MM.1S (cell line): Measurements from ENCODE around the gene HIVEP2.

Experiments used
- EZH2 ChIP-seq: fragments of 300-600 bp; sonication (generic); optimal IDR thresholded peaks from 2 replicates; pipeline ENCODE3; 2017; ENCODE audit warnings: low read depth, mild to moderate bottlenecking, antibody characterized with exemption, low read length, mixed read lengths
- EZH2phosphoT487 ChIP-seq: fragments of 300-600 bp; sonication (generic); IDR thresholded peaks from 2 replicates; pipeline ENCODE4 v1.6.1; 2018; ENCODE audit warnings: antibody characterized with exemption, low read length
- TF ChIP-seq, protein P1 (sequence below): fragments of 300-600 bp; sonication (generic); IDR thresholded peaks from 2 replicates; pipeline ENCODE4 v1.5.1; 2016; ENCODE audit warnings: antibody characterized with exemption, low read length, mixed read lengths

DNA sequence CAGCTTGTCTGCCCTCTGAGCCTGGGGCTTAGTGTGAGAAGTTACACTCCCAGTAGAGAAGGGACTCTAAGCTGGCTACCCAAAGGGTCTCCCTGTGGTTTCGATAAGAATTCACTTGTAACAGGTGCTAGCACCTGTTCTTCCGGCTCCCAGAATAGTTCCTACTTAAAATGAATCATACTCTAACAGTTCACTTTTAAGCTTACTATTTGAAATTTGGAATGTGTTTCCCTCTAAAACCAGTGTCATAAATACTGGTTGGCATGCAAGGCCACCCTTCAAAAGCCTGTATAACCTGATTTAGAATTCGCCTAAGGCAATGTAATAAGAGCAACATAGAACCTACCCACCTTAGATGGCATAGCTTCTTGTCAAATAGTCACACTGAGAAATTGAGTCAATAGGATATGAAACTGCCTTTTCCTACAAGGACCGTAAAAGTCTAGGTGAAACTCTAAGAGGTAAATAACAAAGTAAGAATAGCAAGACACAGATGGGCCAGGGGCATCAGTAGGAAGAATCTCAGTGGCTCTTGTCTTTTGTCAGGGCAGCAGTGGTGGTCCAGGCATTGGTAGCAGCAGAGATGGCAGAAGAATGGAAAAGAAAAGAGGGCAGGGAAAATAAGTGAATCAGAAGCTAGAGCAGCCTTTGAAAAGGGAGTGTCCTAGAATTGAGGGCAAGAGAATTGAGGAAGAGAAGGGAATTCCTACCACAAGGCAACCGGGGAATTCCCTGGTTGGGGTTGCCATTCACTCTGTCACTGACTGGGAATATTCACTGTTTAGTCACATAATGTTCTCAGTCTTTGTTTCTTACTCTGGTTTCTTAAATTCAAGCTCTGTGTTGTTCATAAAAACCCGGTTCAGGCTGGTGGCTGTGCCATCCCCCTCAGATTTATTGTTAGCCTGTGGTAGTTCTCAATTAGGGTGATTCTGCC, 91.5 kb downstream of the HIVEP2 start:
- no peak for TF ChIP-seq EZH2phosphoT487
- TF ChIP-seq, protein P1, sequence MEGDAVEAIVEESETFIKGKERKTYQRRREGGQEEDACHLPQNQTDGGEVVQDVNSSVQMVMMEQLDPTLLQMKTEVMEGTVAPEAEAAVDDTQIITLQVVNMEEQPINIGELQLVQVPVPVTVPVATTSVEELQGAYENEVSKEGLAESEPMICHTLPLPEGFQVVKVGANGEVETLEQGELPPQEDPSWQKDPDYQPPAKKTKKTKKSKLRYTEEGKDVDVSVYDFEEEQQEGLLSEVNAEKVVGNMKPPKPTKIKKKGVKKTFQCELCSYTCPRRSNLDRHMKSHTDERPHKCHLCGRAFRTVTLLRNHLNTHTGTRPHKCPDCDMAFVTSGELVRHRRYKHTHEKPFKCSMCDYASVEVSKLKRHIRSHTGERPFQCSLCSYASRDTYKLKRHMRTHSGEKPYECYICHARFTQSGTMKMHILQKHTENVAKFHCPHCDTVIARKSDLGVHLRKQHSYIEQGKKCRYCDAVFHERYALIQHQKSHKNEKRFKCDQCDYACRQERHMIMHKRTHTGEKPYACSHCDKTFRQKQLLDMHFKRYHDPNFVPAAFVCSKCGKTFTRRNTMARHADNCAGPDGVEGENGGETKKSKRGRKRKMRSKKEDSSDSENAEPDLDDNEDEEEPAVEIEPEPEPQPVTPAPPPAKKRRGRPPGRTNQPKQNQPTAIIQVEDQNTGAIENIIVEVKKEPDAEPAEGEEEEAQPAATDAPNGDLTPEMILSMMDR = no peak
- TF ChIP-seq EZH2 = no peak
